ENCODE measurements around the gene INPP4B. TPM values are rescaled to one million over a fixed set of nuclear protein-coding genes. Genes with fewer than 3 reads are reported as not detected.

INPP4B gene
- polyA plus RNA-seq, 1 of the 3 experiments (the other 2 are of a cell fraction) = 0.08 TPM

GRCh38 chr4:142856576-142856975 is 10.5 kb upstream of the INPP4B start:
- POLR2A ChIA-PET = no interaction called here
- H3K27me3 ChIP-seq (ENCODE audit: insufficient read depth) = no peaks in the 10 kb centered on the region
- no peaks in the 10 kb centered on the region for H4K20me1 ChIP-seq (ENCODE audit: insufficient read depth)
- no peak overlapping the region for H3K4me3 ChIP-seq (ENCODE audit: low read depth in 2 of 2, low read length in 1 of 2)
- no peak overlapping the region for H3K4me2 ChIP-seq
- H3K9ac ChIP-seq = no peak overlapping the region
- H3K4me1 ChIP-seq (ENCODE audit: control insufficient read depth in 1 of 2, insufficient read depth in 2 of 2, low read depth in 1 of 2, low read length in 1 of 2) = no peaks in the 10 kb centered on the region
- no peaks in the 10 kb centered on the region for H3K9me3 ChIP-seq
- no peak overlapping the region for H3K27ac ChIP-seq (ENCODE audit: low read depth in 2 of 2, low read length in 1 of 2)
- TF ChIP-seq EZH2phosphoT487 (IDR thresholded peaks at IDR 0.05; ENCODE audit: borderline replicate concordance, low read depth) (no peak), USF2 (IDR thresholded peaks at IDR 0.05; ENCODE audit: borderline replicate concordance, low read depth, low read length) (no peak), RAD21 (IDR thresholded peaks at IDR 0.05; ENCODE audit: low read length) (no peak), GATA2 (CRISPR knock-in tag; IDR thresholded peaks at IDR 0.05) (no peak), CHD2 (IDR thresholded peaks at IDR 0.05; ENCODE audit: low read length, partially characterized antibody) (no peak), JUND (IDR thresholded peaks at IDR 0.05) (no peak), EP300 (IDR thresholded peaks at IDR 0.05; ENCODE audit: borderline replicate concordance in 1 of 2, low read depth in 1 of 2, low read length in 1 of 2) (no peak), ZBTB33 (IDR thresholded peaks at IDR 0.05; ENCODE audit: borderline replicate concordance, low read depth) (no peak), TAF1 (IDR thresholded peaks at IDR 0.05; ENCODE audit: borderline replicate concordance, low read depth, low read length) (no peak), NFIC (IDR thresholded peaks at IDR 0.05; ENCODE audit: borderline replicate concordance) (no peak), YY1 (IDR thresholded peaks at IDR 0.05; ENCODE audit: low read depth) (no peak)
- no peaks in the 10 kb centered on the region for H3K79me2 ChIP-seq (ENCODE audit: insufficient read depth)
- no peaks in the 10 kb centered on the region for H3K36me3 ChIP-seq (replicated peaks in 1 of 2; ENCODE audit: control insufficient read depth in 1 of 2, insufficient read depth in 2 of 2, low read length in 1 of 2)
- no peaks in the 10 kb centered on the region for H3F3A ChIP-seq (replicated peaks; ENCODE audit: insufficient read depth)
- 54% methylated on average over 2 of the region's 2 CpGs for WGBS (ENCODE audit: low lambda C conversion rate)
- H3K9me2 ChIP-seq = no peaks in the 10 kb centered on the region
- no peak for DNase-seq
- CTCF ChIA-PET = no interaction called here
- no peak overlapping the region for H2AFZ ChIP-seq (ENCODE audit: low read depth)

GRCh38 chr4:142850478-142850877 is 4.4 kb upstream of the INPP4B start:
- no peaks in the 10 kb centered on the region for H4K20me1 ChIP-seq (ENCODE audit: insufficient read depth)
- no peak for TF ChIP-seq EZH2phosphoT487 (IDR thresholded peaks at IDR 0.05; ENCODE audit: borderline replicate concordance, low read depth)
- no peak for TF ChIP-seq TAF1 (IDR thresholded peaks at IDR 0.05; ENCODE audit: borderline replicate concordance, low read depth, low read length)
- TF ChIP-seq POLR2AphosphoS5 (IDR thresholded peaks at IDR 0.05; ENCODE audit: low read depth, low read length) = no peak
- no peak for TF ChIP-seq SMC3 (IDR thresholded peaks at IDR 0.05; ENCODE audit: low read depth, low read length)
- TF ChIP-seq FOSL2 (IDR thresholded peaks at IDR 0.05; ENCODE audit: borderline replicate concordance, low read depth) = no peak
- TF ChIP-seq REST (IDR thresholded peaks at IDR 0.05; ENCODE audit: low read depth, low read length) = no peak
- TF ChIP-seq TCF12 (IDR thresholded peaks at IDR 0.05) = no peak
- TF ChIP-seq CTCF (IDR thresholded peaks at IDR 0.05) = peak; percentile 43; the same call in 1 of the 2 replicates
- no peak for TF ChIP-seq GABPA (IDR thresholded peaks at IDR 0.05; ENCODE audit: low read depth)
- no peak for TF ChIP-seq NFIC (IDR thresholded peaks at IDR 0.05; ENCODE audit: borderline replicate concordance)
- no peak for TF ChIP-seq FOXM1 (IDR thresholded peaks at IDR 0.05; ENCODE audit: low read depth)

More at GRCh38 chr4:142850478-142850877, 4.4 kb upstream of the INPP4B start:
- ChIA-PET CTCF (interaction anchor here (0.6 to 0.8 kb wide), 3 partner anchors 11 to 722 kb away, joined by 3 read pairs; no protein-coding TSS in a partner anchor), POLR2A (no interaction called here)
- Histone ChIP-seq H3K9me2 (no peaks in the 10 kb centered on the region), H2AFZ (ENCODE audit: low read depth) (no peak overlapping the region), H3K9me3 (no peaks in the 10 kb centered on the region), H3K27me3 (ENCODE audit: insufficient read depth) (peaks cover 19% of the 10 kb centered on the region), H3K79me2 (ENCODE audit: insufficient read depth) (no peaks in the 10 kb centered on the region), H3K36me3 (replicated peaks in 1 of 2; ENCODE audit: control insufficient read depth in 1 of 2, insufficient read depth in 2 of 2, low read length in 1 of 2) (no peaks in the 10 kb centered on the region), H3K4me1 (ENCODE audit: control insufficient read depth in 1 of 2, insufficient read depth in 2 of 2, low read depth in 1 of 2, low read length in 1 of 2) (peaks cover 0 to 6% of the 10 kb centered on the region in 2 experiments; a peak in 1 of 4 replicates), H3K4me3 (ENCODE audit: low read depth in 2 of 2, low read length in 1 of 2) (no peak overlapping the region), H3K27ac (ENCODE audit: low read depth in 2 of 2, low read length in 1 of 2) (no peak overlapping the region), H3K9ac (no peak overlapping the region), H3F3A (replicated peaks; ENCODE audit: insufficient read depth) (no peaks in the 10 kb centered on the region), H3K4me2 (no peak overlapping the region)
- DNase-seq = peak; percentile 31
- WGBS (ENCODE audit: low lambda C conversion rate) = 69% methylated on average over 4 of the region's 4 CpGs
